Measurements from ENCODE around the gene IFI27.
A peak's percentile ranks its signal among the peaks of the same experiment; 100 is the strongest.

Gene IFI27

DNA sequence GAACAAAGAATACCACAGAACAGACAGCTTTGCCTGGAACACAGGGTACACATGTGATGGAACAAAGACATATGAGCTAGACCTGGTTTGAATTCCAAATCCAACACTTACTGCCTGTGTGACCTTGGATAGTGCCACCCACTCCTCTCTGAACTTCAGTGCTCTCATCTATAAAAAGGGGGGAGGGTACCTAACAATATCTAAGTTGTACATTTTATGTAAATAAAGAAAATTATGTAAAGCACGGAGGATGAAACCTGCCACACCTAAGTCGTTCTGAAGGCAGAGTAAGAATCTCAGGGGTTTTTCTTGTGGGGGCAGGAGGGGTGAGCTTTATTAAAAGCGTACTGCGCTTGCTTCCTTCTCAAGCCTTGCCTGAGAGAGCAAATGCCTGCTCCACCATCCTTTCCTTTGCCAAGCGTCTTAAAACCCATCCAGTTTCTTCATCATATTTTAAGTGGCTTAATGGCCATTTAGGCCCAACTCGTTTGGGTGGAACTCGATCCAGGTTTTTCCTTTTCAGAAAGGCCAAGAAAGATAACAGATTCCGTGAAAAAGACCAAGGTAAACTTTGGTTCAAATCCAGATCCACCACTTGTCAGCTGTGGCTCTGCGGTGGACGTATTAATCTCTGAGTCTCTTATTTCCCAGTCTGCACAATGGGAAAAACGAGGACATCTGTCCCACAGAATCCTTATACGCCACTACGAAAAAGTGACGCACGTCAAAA is 30.5 kb upstream of the IFI27 start:
- Histone ChIP-seq H3K9me3 (ENCODE audit: control insufficient read depth, insufficient read depth, low read depth, low read length) (no peaks in the 10 kb centered on the region), H3K36me3 (ENCODE audit: control insufficient read depth in 2 of 2, insufficient read depth in 1 of 2, low read length in 2 of 2) (peaks cover 3 to 43% of the 10 kb centered on the region in 2 experiments; a peak in 2 of 3 replicates), H3K27ac (ENCODE audit: extremely low read depth, low read depth, low read length) (peak overlapping the region; percentile 82; the same call in 1 of the 2 replicates), H3K4me3 (ENCODE audit: low read depth, low read length) (peak overlapping the region; percentile 91), H3K4me1 (ENCODE audit: control insufficient read depth, insufficient read depth, low read length) (peaks cover 4% of the 10 kb centered on the region; the same call in 1 of the 2 replicates)
- CTCF ChIA-PET, result interaction anchor here (1.8 to 2.2 kb wide), 2 partner anchors 43 to 56 kb away, joined by 7 to 14 read pairs; no protein-coding TSS in a partner anchor
- TF ChIP-seq GFI1B (tag by site-specific recombination; IDR thresholded peaks at IDR 0.05) (no peak), ZNF114 (tag by site-specific recombination; IDR thresholded peaks at IDR 0.05) (no peak), ZNF132 (tag by site-specific recombination; IDR thresholded peaks at IDR 0.05; ENCODE audit: borderline replicate concordance) (no peak)
- TF ChIP-seq, protein P1, sequence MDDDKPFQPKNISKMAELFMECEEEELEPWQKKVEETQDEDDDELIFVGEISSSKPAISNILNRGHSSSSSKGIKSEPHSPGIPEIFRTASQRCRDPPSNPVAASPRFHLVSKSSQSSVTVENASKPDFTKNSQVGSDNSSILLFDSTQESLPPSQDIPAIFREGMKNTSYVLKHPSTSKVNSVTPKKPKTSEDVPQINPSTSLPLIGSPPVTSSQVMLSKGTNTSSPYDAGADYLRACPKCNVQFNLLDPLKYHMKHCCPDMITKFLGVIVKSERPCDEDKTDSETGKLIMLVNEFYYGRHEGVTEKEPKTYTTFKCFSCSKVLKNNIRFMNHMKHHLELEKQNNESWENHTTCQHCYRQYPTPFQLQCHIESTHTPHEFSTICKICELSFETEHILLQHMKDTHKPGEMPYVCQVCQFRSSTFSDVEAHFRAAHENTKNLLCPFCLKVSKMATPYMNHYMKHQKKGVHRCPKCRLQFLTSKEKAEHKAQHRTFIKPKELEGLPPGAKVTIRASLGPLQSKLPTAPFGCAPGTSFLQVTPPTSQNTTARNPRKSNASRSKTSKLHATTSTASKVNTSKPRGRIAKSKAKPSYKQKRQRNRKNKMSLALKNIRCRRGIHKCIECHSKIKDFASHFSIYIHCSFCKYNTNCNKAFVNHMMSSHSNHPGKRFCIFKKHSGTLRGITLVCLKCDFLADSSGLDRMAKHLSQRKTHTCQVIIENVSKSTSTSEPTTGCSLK (tag by site-specific recombination; IDR thresholded peaks at IDR 0.05), result no peak
- TF ChIP-seq, protein P2, sequence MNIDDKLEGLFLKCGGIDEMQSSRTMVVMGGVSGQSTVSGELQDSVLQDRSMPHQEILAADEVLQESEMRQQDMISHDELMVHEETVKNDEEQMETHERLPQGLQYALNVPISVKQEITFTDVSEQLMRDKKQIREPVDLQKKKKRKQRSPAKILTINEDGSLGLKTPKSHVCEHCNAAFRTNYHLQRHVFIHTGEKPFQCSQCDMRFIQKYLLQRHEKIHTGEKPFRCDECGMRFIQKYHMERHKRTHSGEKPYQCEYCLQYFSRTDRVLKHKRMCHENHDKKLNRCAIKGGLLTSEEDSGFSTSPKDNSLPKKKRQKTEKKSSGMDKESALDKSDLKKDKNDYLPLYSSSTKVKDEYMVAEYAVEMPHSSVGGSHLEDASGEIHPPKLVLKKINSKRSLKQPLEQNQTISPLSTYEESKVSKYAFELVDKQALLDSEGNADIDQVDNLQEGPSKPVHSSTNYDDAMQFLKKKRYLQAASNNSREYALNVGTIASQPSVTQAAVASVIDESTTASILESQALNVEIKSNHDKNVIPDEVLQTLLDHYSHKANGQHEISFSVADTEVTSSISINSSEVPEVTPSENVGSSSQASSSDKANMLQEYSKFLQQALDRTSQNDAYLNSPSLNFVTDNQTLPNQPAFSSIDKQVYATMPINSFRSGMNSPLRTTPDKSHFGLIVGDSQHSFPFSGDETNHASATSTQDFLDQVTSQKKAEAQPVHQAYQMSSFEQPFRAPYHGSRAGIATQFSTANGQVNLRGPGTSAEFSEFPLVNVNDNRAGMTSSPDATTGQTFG (tag by site-specific recombination; IDR thresholded peaks at IDR 0.05; ENCODE audit: borderline replicate concordance), result no peak
- POLR2A ChIA-PET, result interaction anchor here (1.1 to 3.4 kb wide), 4 partner anchors 14 to 182 kb away, joined by 3 to 25 read pairs (median 8); partner anchors contain the start of gene IFI27L2

DNA sequence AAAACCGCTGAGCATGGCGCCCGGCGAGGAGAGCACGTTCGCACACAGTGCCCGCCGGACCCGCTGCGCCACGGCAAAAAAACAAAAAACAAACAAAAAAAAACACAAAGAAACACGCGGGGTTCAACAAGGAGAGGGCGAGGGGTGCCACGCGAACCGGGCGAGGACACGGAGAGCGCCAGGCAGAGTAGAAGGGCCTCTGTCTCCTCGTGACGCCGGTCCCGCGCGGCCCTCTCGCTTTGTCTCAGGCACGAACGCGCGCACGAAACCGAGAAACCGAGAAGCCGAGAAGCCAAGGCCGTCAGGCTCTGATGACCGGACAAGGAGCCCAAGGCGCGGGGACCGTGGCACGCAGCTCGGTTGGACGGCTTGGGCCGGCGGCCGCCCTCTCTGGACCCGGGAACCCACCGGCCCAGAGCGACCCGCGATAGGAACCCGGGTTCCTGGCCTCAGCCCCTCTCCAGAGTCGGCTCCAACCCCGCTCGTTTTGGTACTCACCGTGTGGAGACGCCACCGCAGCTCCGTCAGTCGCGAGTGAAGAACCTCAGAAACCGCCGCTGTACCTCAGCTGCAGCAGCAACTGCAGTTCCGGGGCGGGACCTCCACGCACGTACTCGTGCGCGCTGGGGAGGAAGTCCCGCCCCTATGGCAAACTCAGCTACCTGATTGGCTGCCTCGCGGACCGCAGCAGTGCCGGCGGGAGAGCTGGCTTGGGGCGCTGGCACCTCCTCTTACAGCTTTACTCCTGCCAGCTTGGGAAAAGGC is 29.7 kb upstream of the IFI27 start, which contains the start of the genes DDX24 and IFI27L1:
DDX24 (minus strand) TSS at position 582 of the 765 bp plus-strand sequence. CDS start 1,460 bp downstream, outside the sequence.
IFI27L1 (plus strand) TSS at position 690 of the 765 bp plus-strand sequence. CDS start 15,628 bp downstream, outside the sequence.
- POLR2A ChIA-PET, result interaction anchor here (0.8 to 3.4 kb wide), 10 partner anchors 15 to 183 kb away, joined by 3 to 25 read pairs (median 4); partner anchors contain the start of genes IFI27L2 and PPP4R4
- H3K4me3 ChIP-seq (ENCODE audit: low read depth, low read length), result peak within 1 kb of the TSS; percentile 91
- CTCF ChIA-PET, result interaction anchor here (0.7 to 1.8 kb wide), 5 partner anchors 9 to 172 kb away, joined by 3 to 7 read pairs (median 4); no protein-coding TSS in a partner anchor
- no peaks in the 10 kb centered on the region for H3K9me3 ChIP-seq (ENCODE audit: control insufficient read depth, insufficient read depth, low read depth, low read length)
- H3K27ac ChIP-seq (ENCODE audit: extremely low read depth, low read depth, low read length), result peak within 1 kb of the TSS; percentile 82; the same call in 1 of the 2 replicates
- peaks cover 3 to 35% of the 10 kb centered on the region in 2 experiments; a peak in 2 of 3 replicates for H3K36me3 ChIP-seq (ENCODE audit: control insufficient read depth in 2 of 2, insufficient read depth in 1 of 2, low read length in 2 of 2)
- H3K4me1 ChIP-seq (ENCODE audit: control insufficient read depth, insufficient read depth, low read length), result peaks cover 4% of the 10 kb centered on the region; the same call in 1 of the 2 replicates
- no peak for TF ChIP-seq KLF10 (tag by site-specific recombination; IDR thresholded peaks at IDR 0.05)
- no peak for TF ChIP-seq TCF7L2 (IDR thresholded peaks at IDR 0.05; ENCODE audit: borderline replicate concordance, low read depth, low read length)
- no peak for TF ChIP-seq ZNF214 (tag by site-specific recombination; IDR thresholded peaks at IDR 0.05; ENCODE audit: borderline replicate concordance)
- no peak for TF ChIP-seq ZSCAN23 (tag by site-specific recombination; IDR thresholded peaks at IDR 0.05)
- TF ChIP-seq GLIS2 (tag by site-specific recombination; IDR thresholded peaks at IDR 0.05), result peak; percentile 73
- TF ChIP-seq ZFP37 (tag by site-specific recombination; IDR thresholded peaks at IDR 0.05), result 0 out of 2 replicates have a peak, but pooled peaks have one; percentile 62
- TF ChIP-seq ZNF302 (tag by site-specific recombination; IDR thresholded peaks at IDR 0.05; ENCODE audit: low read depth), result no peak
- TF ChIP-seq, protein P3, sequence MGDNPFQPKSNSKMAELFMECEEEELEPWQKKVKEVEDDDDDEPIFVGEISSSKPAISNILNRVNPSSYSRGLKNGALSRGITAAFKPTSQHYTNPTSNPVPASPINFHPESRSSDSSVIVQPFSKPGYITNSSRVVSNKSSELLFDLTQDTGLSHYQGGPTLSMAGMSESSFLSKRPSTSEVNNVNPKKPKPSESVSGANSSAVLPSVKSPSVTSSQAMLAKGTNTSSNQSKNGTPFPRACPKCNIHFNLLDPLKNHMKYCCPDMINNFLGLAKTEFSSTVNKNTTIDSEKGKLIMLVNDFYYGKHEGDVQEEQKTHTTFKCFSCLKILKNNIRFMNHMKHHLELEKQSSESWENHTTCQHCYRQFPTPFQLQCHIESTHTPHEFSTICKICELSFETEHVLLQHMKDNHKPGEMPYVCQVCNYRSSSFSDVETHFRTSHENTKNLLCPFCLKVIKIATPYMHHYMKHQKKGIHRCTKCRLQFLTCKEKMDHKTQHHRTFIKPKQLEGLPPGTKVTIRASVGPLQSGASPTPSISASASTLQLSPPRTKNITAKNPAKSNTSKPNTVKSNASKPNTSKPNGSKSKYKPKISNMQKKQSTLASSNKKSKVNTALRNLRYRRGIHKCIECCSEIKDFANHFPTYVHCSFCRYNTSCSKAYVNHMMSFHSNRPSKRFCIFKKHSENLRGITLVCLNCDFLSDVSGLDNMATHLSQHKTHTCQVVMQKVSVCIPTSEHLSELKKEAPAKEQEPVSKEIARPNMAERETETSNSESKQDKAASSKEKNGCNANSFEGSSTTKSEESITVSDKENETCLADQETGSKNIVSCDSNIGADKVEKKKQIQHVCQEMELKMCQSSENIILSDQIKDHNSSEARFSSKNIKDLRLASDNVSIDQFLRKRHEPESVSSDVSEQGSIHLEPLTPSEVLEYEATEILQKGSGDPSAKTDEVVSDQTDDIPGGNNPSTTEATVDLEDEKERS (tag by site-specific recombination; IDR thresholded peaks at IDR 0.05), result no peak
- peak; percentile 15; the same call in 1 of the 2 replicates for TF ChIP-seq ZXDB (tag by site-specific recombination; IDR thresholded peaks at IDR 0.05)
- TF ChIP-seq ZNF335 (tag by site-specific recombination; conservative IDR thresholded peaks at IDR 0.05), result peak; percentile 92
- TF ChIP-seq ZNF777 (tag by site-specific recombination; IDR thresholded peaks at IDR 0.05; ENCODE audit: borderline replicate concordance), result peak; percentile 77; the same call in 1 of the 2 replicates
- peak; percentile 68; the same call in 1 of the 2 replicates for TF ChIP-seq ZNF391 (tag by site-specific recombination; IDR thresholded peaks at IDR 0.05; ENCODE audit: borderline replicate concordance, low read depth)
- no peak for TF ChIP-seq ZNF274 (IDR thresholded peaks at IDR 0.05; ENCODE audit: low read length)
- TF ChIP-seq ZNF274 (tag by site-specific recombination; IDR thresholded peaks at IDR 0.05; ENCODE audit: borderline replicate concordance), result no peak
- 0 out of 2 replicates have a peak, but pooled peaks have one; percentile 24 for TF ChIP-seq ZEB2 (tag by site-specific recombination; IDR thresholded peaks at IDR 0.05)
- no peak for TF ChIP-seq KLF8 (tag by site-specific recombination; IDR thresholded peaks at IDR 0.05)
- no peak for TF ChIP-seq ZNF423 (tag by site-specific recombination; IDR thresholded peaks at IDR 0.05)
- TF ChIP-seq ZNF558 (tag by site-specific recombination; IDR thresholded peaks at IDR 0.05), result no peak
- TF ChIP-seq ZNF658 (tag by site-specific recombination; IDR thresholded peaks at IDR 0.05), result no peak
- peak; percentile 64; the same call in 1 of the 2 replicates for TF ChIP-seq YY1 (tag by site-specific recombination; IDR thresholded peaks at IDR 0.05)

Measured in HEK293 (cell line).